Small intestine (tissue), 7 donors: ENCODE data around the gene TRIO. TPM values are rescaled to one million over a fixed set of nuclear protein-coding genes. Genes with fewer than 3 reads are reported as not detected.
"Not testable (repeated sequence)": the region's sequence is repeated elsewhere in the genome, so short reads cannot be mapped to it uniquely, and the experiment has no call there.

ENCODE experiments used
- DNase-seq, 2 donors: peaks; one replicate each; pipeline versions ENCODE4 v3.0.0 to v3.0.0-alpha.2; 2013
- FAIRE-seq: peaks from 2 replicates; lab custom pipeline; 2012; peaks lifted over from hg19 to GRCh38; lab: Jason Lieb, UNC
- H3K27ac ChIP-seq, 3 donors: one replicate each; pipeline ENCODE4 v1.5.1; 2013; ENCODE audit warnings: low read length in 2 of 3, mild to moderate bottlenecking in 2 of 3, control low read depth in 1 of 3, inconsistent platforms in 1 of 3, low read depth in 1 of 3, moderate library complexity in 1 of 3
- H3K27me3 ChIP-seq, 3 donors: one replicate each; pipeline ENCODE4 v1.6.1; 2013; ENCODE audit warnings: low read length in 3 of 3, inconsistent platforms in 1 of 3; ENCODE audit not compliant: control insufficient read depth in 3 of 3, insufficient read depth in 3 of 3
- H3K36me3 ChIP-seq, 3 donors: one replicate each; pipeline ENCODE4 v1.6.1; 2013; ENCODE audit warnings: low read length in 3 of 3, inconsistent platforms in 1 of 3, low read depth in 1 of 3, mild to moderate bottlenecking in 1 of 3, moderate library complexity in 1 of 3; ENCODE audit not compliant: control insufficient read depth in 3 of 3, insufficient read depth in 2 of 3
- H3K4me1 ChIP-seq, 3 donors: one replicate each; pipeline ENCODE4 v1.6.1; 2013; ENCODE audit warnings: low read length in 2 of 3, inconsistent platforms in 1 of 3, low read depth in 1 of 3, mild to moderate bottlenecking in 1 of 3, moderate library complexity in 1 of 3; ENCODE audit not compliant: control insufficient read depth in 3 of 3, insufficient read depth in 2 of 3
- H3K4me3 ChIP-seq, 3 donors: one replicate each; pipeline ENCODE4 v1.5.1; 2013; ENCODE audit warnings: low read length in 3 of 3, control low read depth in 1 of 3, inconsistent platforms in 1 of 3, low read depth in 1 of 3, mild to moderate bottlenecking in 1 of 3, moderate library complexity in 1 of 3
- H3K9me3 ChIP-seq, 2 donors: one replicate each; pipeline ENCODE4 v1.6.1; 2013; ENCODE audit warnings: low read depth in 1 of 2, low read length in 1 of 2; ENCODE audit not compliant: control insufficient read depth in 2 of 2, insufficient read depth in 1 of 2
- WGBS, 3 donors: extraction: QIAGEN DNeasy Blood & Tissue Kit; methylation state at CpG; one replicate each; pipeline ENCODE4 v1.1.7; 2013; 5-methylcytosine and 5-hydroxymethylcytosine counted together
- polyA plus RNA-seq, 4 donors: library from polyadenylated mRNA; stranded (reverse) in 3 of 4; unstranded in 1 of 4; fragments of 200-250 nt in 3 of 4; fragments of 120-200 nt in 1 of 4; gene quantifications; one replicate each; pipeline versions ENCODE4 v1.2.1 to v1.2.3, GENCODE V29; 2013
- donor health status: healthy with polysubstance abuse.
- donor health status: control.
- donor health status: control.
- donor health status: Bipolar disorder and iron deficiency.
- donor health status: healthy.

Gene TRIO
- polyA plus RNA-seq, 4 donors: 13.2 to 50.8 (median 23.3) TPM

GRCh38 chr5:14432931-14433589, 289.9 kb downstream of the TRIO start:
- FAIRE-seq (no peak), DNase-seq (no peak)
- Histone ChIP-seq H3K27ac (no peak overlapping the region), H3K4me3 (no peak overlapping the region), H3K4me1 (no peaks in the 10 kb centered on the region), H3K27me3 (no peaks in the 10 kb centered on the region), H3K9me3 (peaks cover 0 to 5% of the 10 kb centered on the region in 2 donors), H3K36me3 (peaks cover 0 to 23% (median 5%) of the 10 kb centered on the region in 3 donors)
- 88% methylated on average over 8 of the region's 8 CpGs for WGBS, 3 donors

- WGBS, 3 donors: 68 to 89% (median 83%) methylated on average over 2 of the region's 2 CpGs
These were observed 292.3 kb downstream of the TRIO start for GRCh38 chr5:14435481-14435880.

GRCh38 chr5:14436122-14436521, 293.0 kb downstream of the TRIO start:
- H3K27ac ChIP-seq, FAIRE-seq: not testable (repeated sequence)

More at GRCh38 chr5:14435481-14435880, 292.3 kb downstream of the TRIO start:
- DNase-seq (no peak), FAIRE-seq (no peak)
- Histone ChIP-seq H3K4me3 (no peak overlapping the region), H3K27ac (no peak overlapping the region), H3K36me3 (peaks cover 0 to 30% (median 3%) of the 10 kb centered on the region in 3 donors), H3K9me3 (peaks cover 0 to 5% of the 10 kb centered on the region in 2 donors), H3K4me1 (no peaks in the 10 kb centered on the region), H3K27me3 (no peaks in the 10 kb centered on the region)

GRCh38 chr5:14436801-14437542, 293.8 kb downstream of the TRIO start:
- Histone ChIP-seq H3K36me3 (peaks cover 0 to 29% (median 2%) of the 10 kb centered on the region in 3 donors), H3K27me3 (no peaks in the 10 kb centered on the region), H3K4me3 (no peak overlapping the region), H3K27ac (no peak overlapping the region), H3K4me1 (no peaks in the 10 kb centered on the region), H3K9me3 (peaks cover 0 to 5% of the 10 kb centered on the region in 2 donors)
- DNase-seq: no peak
- FAIRE-seq: no peak
- WGBS, 3 donors: 78 to 92% (median 83%) methylated on average over 5 of the region's 5 CpGs

More at GRCh38 chr5:14436122-14436521, 293.0 kb downstream of the TRIO start:
- H3K4me1 ChIP-seq, H3K9me3 ChIP-seq, DNase-seq, H3K4me3 ChIP-seq, H3K27me3 ChIP-seq: not testable (repeated sequence)
- peaks cover 0 to 28% (median 2%) of the 10 kb centered on the region in 3 donors for H3K36me3 ChIP-seq
- WGBS, 3 donors: 88 to 95% (median 92%) methylated on average over 5 of the region's 5 CpGs

- no peak overlapping the region for H3K27ac ChIP-seq
- DNase-seq: no peak
- peaks cover 0 to 32% (median 2%) of the 10 kb centered on the region in 3 donors for H3K36me3 ChIP-seq
- H3K4me1 ChIP-seq: no peaks in the 10 kb centered on the region
- H3K9me3 ChIP-seq: peaks cover 0 to 5% of the 10 kb centered on the region in 2 donors
- H3K4me3 ChIP-seq: no peak overlapping the region
- H3K27me3 ChIP-seq: no peaks in the 10 kb centered on the region
- FAIRE-seq: no peak
- 67 to 89% (median 76%) methylated on average over 6 of the region's 6 CpGs for WGBS, 3 donors
These were observed 295.1 kb downstream of the TRIO start for GRCh38 chr5:14438195-14438606.

GRCh38 chr5:14439087-14439871, 296.1 kb downstream of the TRIO start:
- Histone ChIP-seq H3K9me3 (peaks cover 0 to 5% of the 10 kb centered on the region in 2 donors), H3K27me3 (no peaks in the 10 kb centered on the region), H3K4me3 (no peak overlapping the region), H3K4me1 (no peaks in the 10 kb centered on the region), H3K36me3 (peaks cover 0 to 29% (median 2%) of the 10 kb centered on the region in 3 donors), H3K27ac (no peak overlapping the region)
- DNase-seq (no peak), FAIRE-seq (no peak)
- WGBS, 3 donors: 81 to 87% (median 87%) methylated on average over 14 of the region's 14 CpGs

- Histone ChIP-seq H3K4me3 (no peak overlapping the region), H3K9me3 (peaks cover 0 to 5% of the 10 kb centered on the region in 2 donors), H3K27me3 (no peaks in the 10 kb centered on the region), H3K4me1 (peaks cover 0 to 2% (median 0%) of the 10 kb centered on the region in 3 donors), H3K36me3 (peaks cover 0 to 24% (median under 1%) of the 10 kb centered on the region in 3 donors), H3K27ac (peak overlapping the region in 2 of 3 donors; percentile 67 to 74)
- 77 to 94% (median 89%) methylated on average over 10 of the region's 10 CpGs for WGBS, 3 donors
- no peak for FAIRE-seq
- DNase-seq: no peak
These were observed 297.1 kb downstream of the TRIO start for GRCh38 chr5:14440223-14440581.
